ENCODE measurements around the gene XPO6. TPM values are rescaled to one million over a fixed set of nuclear protein-coding genes. Genes with fewer than 3 reads are reported as not detected.
A peak's percentile ranks its signal among the peaks of the same experiment; 100 is the strongest.

XPO6 gene
- total RNA-seq, 3 donors from 2014 or later (not counting 1 experiment from before 2014, with no cell fraction given): 233 to 321 (median 240) TPM

DNA sequence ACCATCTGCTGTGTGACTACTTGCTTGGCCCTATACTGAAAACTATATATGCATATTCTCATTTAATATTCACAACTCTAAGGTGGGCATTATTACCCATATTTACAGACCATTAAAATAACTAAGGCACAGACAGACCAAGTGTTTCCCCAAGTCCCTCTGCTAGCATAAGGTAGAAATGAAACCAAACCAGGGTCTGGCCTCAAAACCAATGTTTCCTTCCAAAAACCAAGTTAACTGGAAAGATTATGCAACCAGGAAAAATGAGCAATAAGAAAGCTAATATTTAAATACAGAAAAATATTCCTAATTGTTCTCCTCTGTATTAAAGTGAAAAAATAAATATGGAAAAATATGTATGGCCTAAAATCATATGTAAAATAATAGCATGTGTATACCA lies 50.1 kb downstream of the XPO6 start:
- no peak for DNase-seq
- Mint-ChIP-seq H3K4me3 (no peak overlapping the region), H3K27ac (peak overlapping the region; percentile 11 to 67), H3K27me3 (ENCODE audit: low read depth in 2 of 2) (no peaks in the 10 kb centered on the region), H3K4me1 (peaks cover 39 to 55% of the 10 kb centered on the region in 2 donors), H3K36me3 (peaks cover 7% of the 10 kb centered on the region), H3K9me3 (no peaks in the 10 kb centered on the region)
- H3K4me1 ChIP-seq (ENCODE audit: control insufficient read depth, insufficient read depth, low read length): peaks cover 21% of the 10 kb centered on the region
- H3K4me3 ChIP-seq (ENCODE audit: low read length): no peak overlapping the region
- TF ChIP-seq, protein P1, sequence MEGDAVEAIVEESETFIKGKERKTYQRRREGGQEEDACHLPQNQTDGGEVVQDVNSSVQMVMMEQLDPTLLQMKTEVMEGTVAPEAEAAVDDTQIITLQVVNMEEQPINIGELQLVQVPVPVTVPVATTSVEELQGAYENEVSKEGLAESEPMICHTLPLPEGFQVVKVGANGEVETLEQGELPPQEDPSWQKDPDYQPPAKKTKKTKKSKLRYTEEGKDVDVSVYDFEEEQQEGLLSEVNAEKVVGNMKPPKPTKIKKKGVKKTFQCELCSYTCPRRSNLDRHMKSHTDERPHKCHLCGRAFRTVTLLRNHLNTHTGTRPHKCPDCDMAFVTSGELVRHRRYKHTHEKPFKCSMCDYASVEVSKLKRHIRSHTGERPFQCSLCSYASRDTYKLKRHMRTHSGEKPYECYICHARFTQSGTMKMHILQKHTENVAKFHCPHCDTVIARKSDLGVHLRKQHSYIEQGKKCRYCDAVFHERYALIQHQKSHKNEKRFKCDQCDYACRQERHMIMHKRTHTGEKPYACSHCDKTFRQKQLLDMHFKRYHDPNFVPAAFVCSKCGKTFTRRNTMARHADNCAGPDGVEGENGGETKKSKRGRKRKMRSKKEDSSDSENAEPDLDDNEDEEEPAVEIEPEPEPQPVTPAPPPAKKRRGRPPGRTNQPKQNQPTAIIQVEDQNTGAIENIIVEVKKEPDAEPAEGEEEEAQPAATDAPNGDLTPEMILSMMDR (IDR thresholded peaks at IDR 0.05): no peak
- intact Hi-C loops (cut with micrococcal nuclease): no loop called here
- H3K27me3 ChIP-seq (ENCODE audit: control insufficient read depth, insufficient read depth, low read length): no peaks in the 10 kb centered on the region
- ATAC-seq: no peak
- peaks cover 34% of the 10 kb centered on the region for H3K36me3 ChIP-seq (ENCODE audit: control insufficient read depth, insufficient read depth, low read length)
- no peaks in the 10 kb centered on the region for H3K9me3 ChIP-seq (ENCODE audit: control insufficient read depth, insufficient read depth, low read length)
- no peak overlapping the region for H3K27ac ChIP-seq (ENCODE audit: low read length)

DNA sequence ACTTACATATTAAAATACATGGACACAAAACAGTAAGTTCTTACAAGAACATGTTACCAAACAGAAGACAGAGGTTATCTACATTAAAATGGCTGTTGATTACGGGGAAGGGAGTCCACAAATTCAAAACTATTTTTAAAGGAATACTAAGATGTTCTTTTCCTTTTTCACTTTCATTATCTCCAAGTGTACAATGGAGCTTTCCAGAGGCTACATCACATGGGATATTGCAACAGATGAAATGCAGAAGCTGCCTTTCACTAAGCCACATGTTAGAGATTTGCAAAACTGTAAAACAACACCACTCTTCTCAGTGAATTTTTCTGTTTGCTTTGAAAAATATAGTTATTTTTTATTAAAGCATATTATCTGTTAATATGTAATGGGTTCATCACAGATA lies 53.6 kb downstream of the XPO6 start:
- Mint-ChIP-seq H3K27me3 (ENCODE audit: low read depth in 2 of 2) (no peaks in the 10 kb centered on the region), H3K4me3 (no peak overlapping the region), H3K9me3 (no peaks in the 10 kb centered on the region), H3K4me1 (peaks cover 24 to 38% of the 10 kb centered on the region in 2 donors), H3K36me3 (peaks cover 13% of the 10 kb centered on the region), H3K27ac (peak overlapping the region; percentile 60 to 62)
- no peak overlapping the region for H3K27ac ChIP-seq (ENCODE audit: low read length)
- no peaks in the 10 kb centered on the region for H3K9me3 ChIP-seq (ENCODE audit: control insufficient read depth, insufficient read depth, low read length)
- WGBS (ENCODE audit: insufficient coverage): 100% methylated on average over 1 of the region's 1 CpG
- H3K4me3 ChIP-seq (ENCODE audit: low read length): no peak overlapping the region
- DNase-seq (no peak), ATAC-seq (no peak)
- H3K36me3 ChIP-seq (ENCODE audit: control insufficient read depth, insufficient read depth, low read length): peaks cover 40% of the 10 kb centered on the region
- H3K4me1 ChIP-seq (ENCODE audit: control insufficient read depth, insufficient read depth, low read length): peaks cover 9% of the 10 kb centered on the region
- no peaks in the 10 kb centered on the region for H3K27me3 ChIP-seq (ENCODE audit: control insufficient read depth, insufficient read depth, low read length)
- TF ChIP-seq, protein P1 (IDR thresholded peaks at IDR 0.05): no peak
- intact Hi-C loops (cut with micrococcal nuclease): no loop called here

DNA sequence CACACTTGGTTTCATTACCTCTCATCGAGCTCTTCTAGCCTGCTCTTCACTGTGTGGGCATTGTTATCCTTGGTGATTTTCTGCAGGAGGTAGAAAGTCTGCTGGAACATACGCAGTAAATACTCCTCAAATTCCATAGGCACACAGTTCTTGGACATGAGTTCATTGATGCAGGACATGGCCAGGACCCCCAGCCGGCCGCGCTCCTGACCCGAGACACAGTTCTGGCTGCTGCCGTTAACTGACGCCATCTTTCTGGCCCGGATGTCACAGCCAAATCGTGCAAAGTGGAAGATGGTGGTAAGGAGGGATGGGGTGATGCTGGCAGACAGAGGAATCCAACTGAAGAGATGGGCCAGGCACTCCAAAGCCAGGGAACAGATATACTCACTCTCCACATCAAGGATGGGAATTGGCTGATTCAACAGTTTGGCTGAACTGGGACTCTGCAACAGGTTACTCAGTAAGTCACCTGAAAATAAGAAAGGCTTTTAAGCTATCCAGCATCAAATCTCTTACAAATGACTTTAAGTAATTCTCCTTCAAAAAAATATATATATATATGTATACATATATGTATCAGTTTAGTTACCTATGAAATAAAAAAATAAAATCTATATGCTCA lies 55.6 kb downstream of the XPO6 start:
- Mint-ChIP-seq H3K4me3 (no peak overlapping the region), H3K36me3 (peaks cover 28% of the 10 kb centered on the region), H3K27me3 (ENCODE audit: low read depth in 2 of 2) (no peaks in the 10 kb centered on the region), H3K9me3 (no peaks in the 10 kb centered on the region), H3K4me1 (peaks cover 13 to 23% of the 10 kb centered on the region in 2 donors), H3K27ac (peak overlapping the region in 1 of 2 donors; percentile 34)
- Histone ChIP-seq H3K4me3 (ENCODE audit: low read length) (no peak overlapping the region), H3K36me3 (ENCODE audit: control insufficient read depth, insufficient read depth, low read length) (peaks cover 55% of the 10 kb centered on the region), H3K27me3 (ENCODE audit: control insufficient read depth, insufficient read depth, low read length) (no peaks in the 10 kb centered on the region), H3K27ac (ENCODE audit: low read length) (no peak overlapping the region), H3K9me3 (ENCODE audit: control insufficient read depth, insufficient read depth, low read length) (no peaks in the 10 kb centered on the region), H3K4me1 (ENCODE audit: control insufficient read depth, insufficient read depth, low read length) (peaks cover 3% of the 10 kb centered on the region)
- intact Hi-C loops (cut with micrococcal nuclease): no loop called here
- TF ChIP-seq, protein P1 (IDR thresholded peaks at IDR 0.05): no peak
- WGBS (ENCODE audit: insufficient coverage): 98% methylated on average over 10 of the region's 10 CpGs
- no peak for ATAC-seq
- DNase-seq: no peak

DNA sequence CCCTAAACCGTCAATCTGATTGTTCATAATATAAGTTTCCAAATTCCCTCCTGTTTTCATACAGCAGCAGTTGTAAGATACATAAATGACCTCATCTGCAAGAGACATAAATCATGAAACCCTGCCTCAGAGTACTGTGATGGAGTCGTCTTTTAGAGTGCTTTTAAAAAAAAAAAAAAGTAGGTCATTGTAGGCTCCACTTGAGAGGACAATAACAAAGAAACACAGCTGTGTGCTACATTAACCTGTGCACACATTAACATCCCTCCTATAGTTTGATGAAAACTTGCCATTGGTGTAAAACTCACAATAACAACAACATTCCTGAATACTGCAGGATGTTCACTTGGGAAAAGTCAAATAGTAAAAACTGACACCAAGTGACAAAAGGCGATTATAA lies 56.5 kb downstream of the XPO6 start:
- Mint-ChIP-seq H3K4me3 (no peak overlapping the region), H3K9me3 (no peaks in the 10 kb centered on the region), H3K36me3 (peaks cover 35% of the 10 kb centered on the region), H3K4me1 (peaks cover 16 to 18% of the 10 kb centered on the region in 2 donors), H3K27ac (no peak overlapping the region), H3K27me3 (ENCODE audit: low read depth in 2 of 2) (no peaks in the 10 kb centered on the region)
- Histone ChIP-seq H3K36me3 (ENCODE audit: control insufficient read depth, insufficient read depth, low read length) (peaks cover 63% of the 10 kb centered on the region), H3K27ac (ENCODE audit: low read length) (no peak overlapping the region), H3K4me3 (ENCODE audit: low read length) (no peak overlapping the region), H3K9me3 (ENCODE audit: control insufficient read depth, insufficient read depth, low read length) (no peaks in the 10 kb centered on the region), H3K27me3 (ENCODE audit: control insufficient read depth, insufficient read depth, low read length) (no peaks in the 10 kb centered on the region), H3K4me1 (ENCODE audit: control insufficient read depth, insufficient read depth, low read length) (peaks cover 3% of the 10 kb centered on the region)
- ATAC-seq: no peak
- 93% methylated on average over 2 of the region's 3 CpGs for WGBS (ENCODE audit: insufficient coverage)
- TF ChIP-seq, protein P1 (IDR thresholded peaks at IDR 0.05): no peak
- DNase-seq: no peak
- intact Hi-C loops (cut with micrococcal nuclease): no loop called here
